ENCODE results near the gene POFUT2.

Gene POFUT2

DNA sequence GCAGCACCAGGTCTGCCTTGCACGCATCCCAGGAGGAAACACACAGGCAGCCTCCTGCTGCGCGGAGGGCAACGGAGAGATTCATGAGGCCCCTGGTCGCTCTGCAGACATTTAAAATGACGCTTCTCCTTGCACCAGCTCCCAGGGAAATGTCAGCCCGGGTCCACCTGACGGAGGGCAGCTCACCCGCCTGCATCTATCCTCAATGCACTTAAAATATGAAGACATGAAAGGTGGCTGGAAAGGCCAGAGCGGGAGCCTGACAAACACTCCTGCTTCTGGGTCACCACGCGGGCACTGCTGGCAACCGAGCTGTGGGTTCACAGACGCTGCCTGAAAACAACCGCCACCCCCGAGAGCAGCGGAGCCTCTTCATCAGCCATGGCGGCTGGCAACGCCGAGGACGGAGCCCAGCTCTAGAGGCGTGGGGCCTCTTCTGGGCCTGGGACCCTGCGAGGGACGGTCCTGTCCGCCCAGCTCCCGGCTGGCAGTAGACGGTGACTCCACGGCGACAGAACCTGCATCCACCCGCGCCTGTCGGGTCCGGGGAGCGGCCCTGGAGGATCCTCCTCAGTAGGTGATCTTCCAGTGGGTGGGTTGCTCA lies 22.7 kb downstream of the POFUT2 start:
- TF ChIP-seq YY1 (IDR thresholded peaks at IDR 0.05; ENCODE audit: insufficient read depth, insufficient read length) (no peak), ZNF274 (IDR thresholded peaks at IDR 0.05; ENCODE audit: low read depth, low read length) (no peak), SUZ12 (IDR thresholded peaks at IDR 0.05; ENCODE audit: extremely low read depth, insufficient read depth, insufficient read length) (no peak)
- no peaks in the 10 kb centered on the region for H3K27me3 ChIP-seq (ENCODE audit: insufficient read depth, insufficient read length)
- no peak for DNase-seq (ENCODE audit: low read depth, low spot score)
- H3K4me1 ChIP-seq (ENCODE audit: insufficient read depth, insufficient read length), result peaks cover 2% of the 10 kb centered on the region
- H3K36me3 ChIP-seq (ENCODE audit: insufficient read depth, insufficient read length, low read length), result peaks cover 69% of the 10 kb centered on the region
- H3K9ac ChIP-seq (ENCODE audit: insufficient read length, low read depth), result no peak overlapping the region
- no peak overlapping the region for H3K4me3 ChIP-seq (ENCODE audit: insufficient read length, low read depth)
- H3K9me3 ChIP-seq (ENCODE audit: insufficient read depth, low read length), result peaks cover 10% of the 10 kb centered on the region

DNA sequence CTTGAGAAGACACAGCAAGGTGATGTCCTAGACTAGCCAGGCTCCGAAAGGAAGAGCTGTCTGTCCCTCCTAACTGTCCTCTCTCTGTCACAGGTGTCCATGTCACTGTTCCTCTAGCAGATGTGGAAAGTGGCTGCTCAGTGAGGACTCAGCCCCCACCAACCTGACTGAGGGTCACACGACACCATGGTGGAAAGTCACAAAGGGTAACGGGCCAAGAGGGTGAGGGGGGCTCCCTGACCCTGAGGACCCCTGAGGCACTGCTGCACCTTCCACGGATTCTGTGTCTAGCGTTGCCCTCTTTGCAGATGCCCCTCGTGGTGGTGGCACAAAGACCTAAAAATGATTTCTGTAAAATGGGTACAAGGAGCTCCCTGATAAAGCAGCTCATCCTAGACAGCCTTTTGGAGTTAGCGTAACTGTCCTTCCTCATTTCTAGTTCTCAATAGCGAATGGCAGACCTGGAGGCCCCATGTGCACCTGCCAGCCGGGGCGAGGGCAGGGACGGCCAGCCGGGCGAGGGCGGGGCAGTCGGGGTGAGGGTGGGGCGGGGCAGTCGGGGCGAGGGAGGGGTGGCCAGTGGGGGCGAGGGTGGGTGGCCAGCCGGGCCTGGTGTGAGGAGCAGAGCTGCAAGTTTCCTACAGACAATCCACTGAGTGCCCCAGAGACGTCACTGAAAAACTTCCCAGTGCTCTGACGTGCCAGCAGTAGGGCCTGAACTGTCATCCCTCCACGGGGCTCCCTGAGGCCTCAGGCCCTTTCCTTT lies 23.4 kb downstream of the POFUT2 start:
- Histone ChIP-seq H3K36me3 (ENCODE audit: insufficient read depth, insufficient read length, low read length) (peaks cover 63% of the 10 kb centered on the region), H3K27me3 (ENCODE audit: insufficient read depth, insufficient read length) (no peaks in the 10 kb centered on the region), H3K4me1 (ENCODE audit: insufficient read depth, insufficient read length) (peaks cover 2% of the 10 kb centered on the region), H3K4me3 (ENCODE audit: insufficient read length, low read depth) (no peak overlapping the region), H3K9me3 (ENCODE audit: insufficient read depth, low read length) (peaks cover 4% of the 10 kb centered on the region; the same call in 1 of the 2 replicates), H3K9ac (ENCODE audit: insufficient read length, low read depth) (no peak overlapping the region)
- DNase-seq (ENCODE audit: low read depth, low spot score), result no peak
- no peak for TF ChIP-seq YY1 (IDR thresholded peaks at IDR 0.05; ENCODE audit: insufficient read depth, insufficient read length)
- TF ChIP-seq ZNF274 (IDR thresholded peaks at IDR 0.05; ENCODE audit: low read depth, low read length), result no peak
- TF ChIP-seq SUZ12 (IDR thresholded peaks at IDR 0.05; ENCODE audit: extremely low read depth, insufficient read depth, insufficient read length), result no peak

DNA sequence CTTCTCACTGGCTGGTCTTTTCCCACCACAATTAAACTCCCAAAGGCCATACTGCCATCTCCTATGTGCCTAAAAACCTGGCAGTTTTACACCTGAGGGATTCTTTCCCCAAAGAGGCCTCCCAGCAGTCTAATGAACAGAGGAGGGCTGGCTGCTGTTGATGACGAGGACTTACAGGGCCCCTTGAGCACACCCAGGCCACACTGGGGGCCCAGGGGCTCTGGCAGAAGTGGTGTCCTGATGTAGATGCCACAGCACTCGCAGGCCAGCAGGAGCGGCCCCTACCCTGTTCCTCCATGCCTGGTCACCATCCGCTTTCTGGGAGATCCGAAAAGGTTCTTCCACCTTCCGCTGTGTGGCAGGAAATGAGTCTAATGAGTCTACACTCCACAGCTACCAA lies 24.2 kb downstream of the POFUT2 start:
- peaks cover 5% of the 10 kb centered on the region for H3K4me1 ChIP-seq (ENCODE audit: insufficient read depth, insufficient read length)
- H3K36me3 ChIP-seq (ENCODE audit: insufficient read depth, insufficient read length, low read length), result peaks cover 63% of the 10 kb centered on the region

DNA sequence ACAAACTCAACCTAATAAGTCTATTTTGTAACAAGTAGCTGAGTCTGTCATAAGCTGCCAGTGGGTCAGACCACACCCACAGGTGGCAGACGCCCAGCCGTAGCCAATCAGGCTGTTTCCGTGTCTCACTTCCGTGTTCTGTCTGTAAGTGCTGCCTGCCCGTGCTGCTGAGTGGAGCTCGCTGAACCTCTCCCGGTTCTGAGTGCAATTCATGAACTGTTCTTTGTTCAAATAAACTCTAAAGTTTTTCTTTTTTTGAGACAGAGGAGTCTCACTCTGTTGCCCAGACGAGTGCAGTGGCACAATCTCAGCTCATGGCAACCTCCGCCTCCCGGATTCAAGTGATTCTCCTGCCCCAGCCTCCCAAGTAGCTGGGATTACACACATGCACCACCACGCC lies 25.1 kb downstream of the POFUT2 start:
- no peak overlapping the region for H3K4me3 ChIP-seq (ENCODE audit: insufficient read length, low read depth)
- peaks cover 60% of the 10 kb centered on the region for H3K36me3 ChIP-seq (ENCODE audit: insufficient read depth, insufficient read length, low read length)
- no peak overlapping the region for H3K9ac ChIP-seq (ENCODE audit: insufficient read length, low read depth)
- TF ChIP-seq YY1 (IDR thresholded peaks at IDR 0.05; ENCODE audit: insufficient read depth, insufficient read length) (no peak), SUZ12 (IDR thresholded peaks at IDR 0.05; ENCODE audit: extremely low read depth, insufficient read depth, insufficient read length) (no peak), ZNF274 (IDR thresholded peaks at IDR 0.05; ENCODE audit: low read depth, low read length) (no peak)
- no peak for DNase-seq (ENCODE audit: low read depth, low spot score)
- peaks cover 13% of the 10 kb centered on the region for H3K4me1 ChIP-seq (ENCODE audit: insufficient read depth, insufficient read length)
- H3K9me3 ChIP-seq (ENCODE audit: insufficient read depth, low read length), result peaks cover 1% of the 10 kb centered on the region; the same call in 1 of the 2 replicates
- no peaks in the 10 kb centered on the region for H3K27me3 ChIP-seq (ENCODE audit: insufficient read depth, insufficient read length)

More for the DNA sequence above, 24.2 kb downstream of the POFUT2 start:
- TF ChIP-seq YY1 (IDR thresholded peaks at IDR 0.05; ENCODE audit: insufficient read depth, insufficient read length), result no peak
- no peak for TF ChIP-seq SUZ12 (IDR thresholded peaks at IDR 0.05; ENCODE audit: extremely low read depth, insufficient read depth, insufficient read length)
- TF ChIP-seq ZNF274 (IDR thresholded peaks at IDR 0.05; ENCODE audit: low read depth, low read length), result no peak
- H3K9me3 ChIP-seq (ENCODE audit: insufficient read depth, low read length), result peaks cover 4% of the 10 kb centered on the region; the same call in 1 of the 2 replicates
- H3K9ac ChIP-seq (ENCODE audit: insufficient read length, low read depth), result no peak overlapping the region
- no peak overlapping the region for H3K4me3 ChIP-seq (ENCODE audit: insufficient read length, low read depth)
- DNase-seq (ENCODE audit: low read depth, low spot score), result no peak
- no peaks in the 10 kb centered on the region for H3K27me3 ChIP-seq (ENCODE audit: insufficient read depth, insufficient read length)

DNA sequence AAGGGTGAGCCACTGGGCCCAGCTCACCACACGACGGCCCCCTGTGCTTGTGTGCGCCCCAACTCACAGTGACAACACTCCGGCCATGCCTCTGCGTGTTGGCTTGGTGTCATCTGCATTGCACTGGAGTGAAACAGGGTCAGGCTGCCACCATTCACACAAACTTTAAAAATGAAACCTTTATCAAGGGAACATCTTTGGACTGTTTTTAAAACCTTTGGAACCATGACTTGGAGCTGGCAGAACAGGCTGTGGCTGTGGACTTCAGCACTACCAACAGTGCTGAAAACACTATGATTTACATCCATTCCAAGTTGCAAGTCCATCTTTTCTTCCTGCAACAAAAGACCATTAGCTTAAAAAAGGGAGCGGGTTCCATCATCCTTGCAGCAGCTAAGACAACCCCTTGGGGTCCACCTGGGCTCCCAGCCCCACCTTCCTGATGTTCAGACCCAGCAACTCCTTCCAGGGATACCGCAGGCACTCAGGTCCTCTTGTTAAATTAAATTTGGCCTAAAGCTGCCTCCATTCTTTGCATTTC lies 25.6 kb downstream of the POFUT2 start:
- Histone ChIP-seq H3K4me3 (ENCODE audit: insufficient read length, low read depth) (no peak overlapping the region), H3K27me3 (ENCODE audit: insufficient read depth, insufficient read length) (no peaks in the 10 kb centered on the region), H3K9me3 (ENCODE audit: insufficient read depth, low read length) (no peaks in the 10 kb centered on the region), H3K36me3 (ENCODE audit: insufficient read depth, insufficient read length, low read length) (peaks cover 55% of the 10 kb centered on the region), H3K9ac (ENCODE audit: insufficient read length, low read depth) (no peak overlapping the region), H3K4me1 (ENCODE audit: insufficient read depth, insufficient read length) (peaks cover 18% of the 10 kb centered on the region)
- no peak for TF ChIP-seq SUZ12 (IDR thresholded peaks at IDR 0.05; ENCODE audit: extremely low read depth, insufficient read depth, insufficient read length)
- DNase-seq (ENCODE audit: low read depth, low spot score), result no peak

DNA sequence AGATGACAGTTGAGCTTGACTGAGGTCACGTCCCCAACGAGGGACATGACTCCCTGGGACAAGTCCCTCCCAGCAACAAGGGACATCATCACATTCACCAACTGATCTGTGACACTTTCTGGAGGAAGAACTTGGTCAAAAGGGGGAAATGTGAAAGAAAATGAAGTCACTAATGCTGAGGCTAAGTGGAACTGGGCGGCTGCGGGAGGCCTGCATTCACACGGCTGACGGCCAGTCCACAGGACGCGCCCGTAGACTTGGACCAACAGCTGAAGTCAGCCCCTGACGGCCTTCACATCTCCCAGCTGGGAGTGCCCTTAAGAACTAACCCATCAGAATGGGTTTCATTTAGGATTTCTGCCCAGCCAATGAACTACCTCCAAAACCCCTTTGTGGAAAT lies 26.6 kb downstream of the POFUT2 start:
- H3K9ac ChIP-seq (ENCODE audit: insufficient read length, low read depth), result no peak overlapping the region
- DNase-seq (ENCODE audit: low read depth, low spot score), result no peak
- H3K9me3 ChIP-seq (ENCODE audit: insufficient read depth, low read length), result no peaks in the 10 kb centered on the region
- H3K27me3 ChIP-seq (ENCODE audit: insufficient read depth, insufficient read length), result no peaks in the 10 kb centered on the region
- TF ChIP-seq YY1 (IDR thresholded peaks at IDR 0.05; ENCODE audit: insufficient read depth, insufficient read length) (no peak), ZNF274 (IDR thresholded peaks at IDR 0.05; ENCODE audit: low read depth, low read length) (no peak), SUZ12 (IDR thresholded peaks at IDR 0.05; ENCODE audit: extremely low read depth, insufficient read depth, insufficient read length) (no peak)
- no peak overlapping the region for H3K4me3 ChIP-seq (ENCODE audit: insufficient read length, low read depth)
- peaks cover 25% of the 10 kb centered on the region for H3K4me1 ChIP-seq (ENCODE audit: insufficient read depth, insufficient read length)
- peaks cover 45% of the 10 kb centered on the region for H3K36me3 ChIP-seq (ENCODE audit: insufficient read depth, insufficient read length, low read length)

DNA sequence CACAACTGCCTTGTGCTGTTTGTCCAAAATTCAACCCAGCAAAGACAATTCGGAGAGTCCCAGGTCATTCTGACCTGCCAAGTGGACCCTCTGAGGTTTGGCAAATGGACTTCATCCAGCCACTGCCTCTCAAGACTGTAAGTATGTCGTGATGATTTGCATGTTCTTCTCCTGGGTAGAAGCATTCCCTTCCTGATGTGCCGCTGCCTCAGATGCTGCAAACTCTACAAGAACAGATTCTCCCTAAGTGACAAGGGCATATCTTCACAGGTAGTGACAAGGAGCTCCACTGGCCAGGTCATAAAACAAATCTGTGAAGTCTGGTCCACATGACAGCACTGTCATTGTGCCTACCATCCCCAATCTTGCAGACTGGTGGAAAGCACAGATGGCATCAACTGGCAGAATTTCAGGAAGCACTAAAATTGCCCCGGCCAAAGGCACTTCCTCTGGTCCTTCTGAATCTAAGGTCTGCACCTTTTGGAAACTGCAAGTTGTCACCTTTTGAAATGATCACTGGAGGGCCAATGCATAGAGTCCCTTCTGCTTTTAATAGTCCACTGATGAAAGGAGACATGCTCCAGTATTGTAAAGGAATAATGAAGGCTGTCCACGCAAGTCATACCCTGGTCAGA lies 27.4 kb downstream of the POFUT2 start:
- no peaks in the 10 kb centered on the region for H3K9me3 ChIP-seq (ENCODE audit: insufficient read depth, low read length)

More for the DNA sequence above, 27.4 kb downstream of the POFUT2 start:
- DNase-seq (ENCODE audit: low read depth, low spot score), result no peak
- Histone ChIP-seq H3K27me3 (ENCODE audit: insufficient read depth, insufficient read length) (no peaks in the 10 kb centered on the region), H3K4me1 (ENCODE audit: insufficient read depth, insufficient read length) (peaks cover 25% of the 10 kb centered on the region), H3K36me3 (ENCODE audit: insufficient read depth, insufficient read length, low read length) (peaks cover 37% of the 10 kb centered on the region), H3K4me3 (ENCODE audit: insufficient read length, low read depth) (no peak overlapping the region), H3K9ac (ENCODE audit: insufficient read length, low read depth) (no peak overlapping the region)
- TF ChIP-seq SUZ12 (IDR thresholded peaks at IDR 0.05; ENCODE audit: extremely low read depth, insufficient read depth, insufficient read length), result no peak
- TF ChIP-seq YY1 (IDR thresholded peaks at IDR 0.05; ENCODE audit: insufficient read depth, insufficient read length), result no peak
- no peak for TF ChIP-seq ZNF274 (IDR thresholded peaks at IDR 0.05; ENCODE audit: low read depth, low read length)
